Osteocyte (in vitro differentiated cells): Measurements from ENCODE around the gene SORCS3. TPM values are rescaled to one million over a fixed set of nuclear protein-coding genes. Genes with fewer than 3 reads are reported as not detected.

Experiments used
- DNase-seq: peaks from one replicate; pipeline ENCODE4 v3.0.0; 2021; ENCODE audit warnings: mixed read lengths; ENCODE audit not compliant: unreplicated experiment; ENCODE audit errors: extremely low spot score
- H3K27ac Mint-ChIP-seq: one replicate; pipeline ENCODE4 v1.8.0; 2021; ENCODE audit warnings: mild to moderate bottlenecking, mixed read lengths; ENCODE audit not compliant: unreplicated experiment
- H3K27me3 Mint-ChIP-seq: one replicate; pipeline ENCODE4 v1.8.0; 2021; ENCODE audit warnings: mixed read lengths; ENCODE audit not compliant: unreplicated experiment
- H3K36me3 Mint-ChIP-seq: one replicate; pipeline ENCODE4 v1.8.0; 2021; ENCODE audit warnings: mixed read lengths; ENCODE audit not compliant: unreplicated experiment
- H3K4me1 Mint-ChIP-seq: one replicate; pipeline ENCODE4 v1.8.0; 2021; ENCODE audit warnings: mixed read lengths; ENCODE audit not compliant: unreplicated experiment
- H3K4me3 Mint-ChIP-seq: one replicate; pipeline ENCODE4 v1.8.0; 2021; ENCODE audit warnings: mild to moderate bottlenecking, moderate library complexity, mixed read lengths; ENCODE audit not compliant: unreplicated experiment
- H3K9me3 Mint-ChIP-seq: one replicate; pipeline ENCODE4 v1.8.0; 2021; ENCODE audit warnings: mixed read lengths; ENCODE audit not compliant: unreplicated experiment
- CTCF ChIP-seq: fragments of 200-600 bp; sonication (generic); IDR thresholded peaks from 2 replicates; pipeline ENCODE4 v1.5.0; 2021; ENCODE audit warnings: antibody characterized with exemption, mild to moderate bottlenecking, moderate library complexity
- total RNA-seq: library from RNA; stranded (reverse); gene quantifications from 2 replicates; pipeline ENCODE4 v1.2.1, GENCODE V29; 2021

SORCS3 gene
- total RNA-seq, 1 donor from 2014 or later, result not detected

DNA sequence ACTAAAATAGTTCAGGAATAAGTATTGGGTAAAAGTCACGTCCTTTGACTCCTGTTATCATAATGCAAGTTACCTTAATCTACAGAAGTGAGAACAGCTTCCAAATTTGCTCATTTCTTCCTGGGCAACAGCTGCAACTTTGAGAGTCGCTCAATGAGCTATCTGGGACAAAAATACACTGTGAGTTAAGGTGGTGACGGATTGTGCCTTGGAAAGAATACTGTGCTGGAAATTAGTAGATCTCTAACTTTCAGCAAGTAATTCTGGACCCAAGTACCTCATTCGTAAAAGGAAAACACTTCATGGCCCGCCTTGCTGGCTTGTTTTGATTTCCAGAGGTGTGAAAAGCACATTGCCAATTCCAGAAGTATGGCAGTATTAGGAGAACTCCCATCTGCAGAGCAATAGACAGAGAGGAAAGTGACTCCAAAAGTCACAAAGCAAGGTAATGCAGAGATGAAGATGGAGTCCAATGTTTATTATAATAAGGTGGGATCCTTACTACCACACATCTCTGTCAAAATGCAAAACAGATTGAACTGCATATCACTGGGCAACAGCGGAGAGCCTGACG lies 626.0 kb downstream of the SORCS3 start:
- no peaks in the 10 kb centered on the region for H3K27me3 Mint-ChIP-seq
- no peak overlapping the region for H3K4me3 Mint-ChIP-seq
- no peaks in the 10 kb centered on the region for H3K4me1 Mint-ChIP-seq
- H3K9me3 Mint-ChIP-seq, result peaks cover 23% of the 10 kb centered on the region
- TF ChIP-seq CTCF, result no peak
- no peak overlapping the region for H3K27ac Mint-ChIP-seq
- DNase-seq, result no peak
- no peaks in the 10 kb centered on the region for H3K36me3 Mint-ChIP-seq

DNA sequence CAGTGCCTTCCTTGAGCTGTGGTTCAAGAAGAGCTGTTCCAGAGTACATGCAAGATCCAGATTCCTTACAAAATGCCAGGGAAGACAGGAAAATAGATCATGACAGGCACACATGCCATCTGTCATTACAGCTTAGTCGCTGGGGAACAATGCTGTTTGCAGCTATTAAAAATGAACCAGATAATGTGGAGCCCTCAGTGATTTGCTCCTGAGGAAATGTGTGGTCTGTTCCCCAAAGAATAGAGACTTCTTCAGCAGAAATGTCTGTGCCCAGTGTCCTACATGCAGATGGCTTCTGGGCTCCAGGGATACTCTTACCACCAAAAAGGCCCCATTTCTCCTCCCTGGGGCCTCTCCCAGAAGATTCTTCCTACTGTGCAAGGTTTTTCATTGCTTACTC lies 627.9 kb downstream of the SORCS3 start:
- Mint-ChIP-seq H3K9me3 (peaks cover 25% of the 10 kb centered on the region), H3K27ac (no peak overlapping the region), H3K4me3 (no peak overlapping the region), H3K4me1 (no peaks in the 10 kb centered on the region), H3K36me3 (no peaks in the 10 kb centered on the region), H3K27me3 (no peaks in the 10 kb centered on the region)
- no peak for DNase-seq
- no peak for TF ChIP-seq CTCF

- H3K36me3 Mint-ChIP-seq, result no peaks in the 10 kb centered on the region
Observed at GRCh38 chr10:105269689-105270088, 628.6 kb downstream of the SORCS3 start.

DNA sequence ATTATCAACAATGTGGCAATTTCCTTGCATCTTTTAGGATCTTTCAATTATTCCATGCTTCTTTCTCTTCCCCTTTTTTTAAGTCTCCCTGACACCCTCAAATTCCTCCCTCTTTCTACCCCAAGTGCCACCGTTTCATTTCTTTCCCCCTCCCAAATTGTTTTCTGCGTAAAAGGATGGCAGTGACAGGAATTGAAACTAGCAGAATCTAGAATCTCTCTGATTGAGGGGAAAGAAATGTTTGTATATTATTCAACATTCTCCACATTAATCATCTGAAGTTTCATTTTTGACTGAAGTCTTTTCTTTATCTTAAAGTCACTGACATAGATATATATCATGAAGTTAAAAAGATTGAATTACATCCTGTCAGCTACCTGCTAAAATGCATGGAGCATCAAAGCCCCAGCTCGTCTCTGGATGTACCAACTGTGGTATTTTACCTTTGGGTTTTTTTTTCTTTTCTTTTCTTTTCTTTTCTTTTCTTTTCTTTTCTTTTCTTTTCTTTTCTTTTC lies 633.5 kb downstream of the SORCS3 start:
- Mint-ChIP-seq H3K9me3 (peaks cover 33% of the 10 kb centered on the region), H3K27ac (no peak overlapping the region), H3K36me3 (no peaks in the 10 kb centered on the region), H3K4me1 (no peaks in the 10 kb centered on the region), H3K4me3 (no peak overlapping the region), H3K27me3 (no peaks in the 10 kb centered on the region)
- no peak for DNase-seq
- TF ChIP-seq CTCF, result no peak

More at GRCh38 chr10:105269689-105270088, 628.6 kb downstream of the SORCS3 start:
- no peak overlapping the region for H3K27ac Mint-ChIP-seq
- no peak overlapping the region for H3K4me3 Mint-ChIP-seq
- no peak for DNase-seq
- no peaks in the 10 kb centered on the region for H3K4me1 Mint-ChIP-seq
- peaks cover 28% of the 10 kb centered on the region for H3K9me3 Mint-ChIP-seq
- H3K27me3 Mint-ChIP-seq, result no peaks in the 10 kb centered on the region
- TF ChIP-seq CTCF, result no peak

GRCh38 chr10:105278439-105278838 lies 637.3 kb downstream of the SORCS3 start:
- H3K27ac Mint-ChIP-seq, result no peak overlapping the region
- H3K9me3 Mint-ChIP-seq, result peaks cover 29% of the 10 kb centered on the region
- DNase-seq, result no peak
- no peaks in the 10 kb centered on the region for H3K27me3 Mint-ChIP-seq
- no peak overlapping the region for H3K4me3 Mint-ChIP-seq
- H3K36me3 Mint-ChIP-seq, result no peaks in the 10 kb centered on the region
- H3K4me1 Mint-ChIP-seq, result no peaks in the 10 kb centered on the region
- TF ChIP-seq CTCF, result no peak
